ENCODE results near the gene NTN1.

NTN1 gene

DNA sequence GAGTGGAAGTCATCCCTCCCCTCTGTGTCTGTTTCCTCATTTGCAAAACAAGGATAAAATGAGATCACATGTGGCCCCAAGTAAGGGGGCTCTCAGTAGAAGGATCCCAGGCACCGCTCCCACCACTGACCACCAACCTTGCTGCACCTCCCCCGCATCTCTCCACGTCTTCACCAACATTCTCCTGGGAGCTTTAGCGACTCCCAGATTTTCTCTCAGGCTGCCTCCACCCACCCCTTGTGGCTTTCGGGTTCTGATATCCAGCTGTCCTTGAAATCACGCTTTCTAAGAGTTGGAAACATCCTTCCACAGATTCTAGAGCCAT lies 16.4 kb upstream of the NTN1 start:
- no peak overlapping the region for H3K4me3 ChIP-seq (ENCODE audit: low read depth, low read length)

DNA sequence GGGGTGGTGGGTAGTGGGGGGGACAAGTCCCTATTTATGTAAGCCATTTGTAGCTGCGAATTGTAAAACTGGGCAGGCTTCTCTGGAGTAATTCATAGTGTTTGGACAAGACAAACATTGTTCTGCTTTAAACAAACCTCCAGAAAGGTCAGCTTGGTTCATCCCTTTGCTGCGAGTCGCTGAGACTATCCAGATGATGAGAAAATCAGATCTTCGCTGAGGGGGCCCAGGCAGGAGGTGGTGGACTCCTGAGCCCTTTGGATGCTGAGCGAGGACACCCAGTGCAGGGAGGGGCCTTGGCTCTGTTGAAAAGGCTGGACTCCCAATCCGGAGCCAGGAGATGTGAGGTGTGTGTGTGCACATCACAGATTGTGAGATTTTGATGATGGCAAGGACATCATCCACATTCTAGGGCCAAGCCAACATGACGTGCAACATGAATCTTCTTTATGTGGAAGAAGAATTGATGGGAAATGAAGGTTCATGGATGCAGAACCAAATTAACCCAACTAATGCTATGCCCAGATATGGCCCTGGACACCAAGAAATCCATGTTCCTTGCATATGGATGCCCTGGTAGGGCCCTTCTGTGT lies 15.0 kb upstream of the NTN1 start:
- H3K4me3 ChIP-seq (ENCODE audit: low read depth, low read length) = no peak overlapping the region

DNA sequence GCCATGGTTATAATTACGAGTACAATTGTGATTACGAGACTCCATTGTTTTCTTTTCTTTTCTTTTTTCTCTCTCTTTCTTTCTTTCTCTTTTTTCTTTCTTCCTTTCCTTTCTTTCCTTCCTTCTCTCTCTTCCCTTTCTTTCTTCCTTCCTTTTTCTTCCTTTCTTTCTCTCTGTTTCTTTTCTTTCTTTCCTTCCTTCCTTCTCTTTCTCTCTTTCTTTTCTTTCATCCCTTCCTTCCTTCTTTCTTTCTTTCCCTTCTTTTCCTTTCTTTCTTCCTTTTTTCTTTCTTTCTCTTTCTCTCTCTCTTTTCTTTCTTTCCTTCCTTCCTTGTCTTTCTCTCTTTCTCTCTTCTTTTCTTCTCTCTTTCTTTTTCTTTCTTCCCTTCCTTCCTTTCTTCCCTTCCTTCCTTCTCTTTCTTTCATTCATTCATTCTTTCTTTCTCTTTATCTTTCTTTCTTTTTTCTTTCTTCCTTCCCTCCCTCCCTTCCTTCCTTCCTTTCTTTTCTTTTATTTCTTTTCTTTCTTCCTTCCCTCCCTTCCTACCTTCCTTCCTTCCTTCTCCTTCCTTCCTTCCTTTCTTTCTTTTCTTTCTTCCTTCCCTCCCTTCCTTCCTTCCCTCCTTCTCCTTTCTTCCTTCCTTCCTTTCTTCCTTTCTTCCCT lies 14.1 kb upstream of the NTN1 start:
- H3K4me3 ChIP-seq (ENCODE audit: low read depth, low read length) = no peak overlapping the region

DNA sequence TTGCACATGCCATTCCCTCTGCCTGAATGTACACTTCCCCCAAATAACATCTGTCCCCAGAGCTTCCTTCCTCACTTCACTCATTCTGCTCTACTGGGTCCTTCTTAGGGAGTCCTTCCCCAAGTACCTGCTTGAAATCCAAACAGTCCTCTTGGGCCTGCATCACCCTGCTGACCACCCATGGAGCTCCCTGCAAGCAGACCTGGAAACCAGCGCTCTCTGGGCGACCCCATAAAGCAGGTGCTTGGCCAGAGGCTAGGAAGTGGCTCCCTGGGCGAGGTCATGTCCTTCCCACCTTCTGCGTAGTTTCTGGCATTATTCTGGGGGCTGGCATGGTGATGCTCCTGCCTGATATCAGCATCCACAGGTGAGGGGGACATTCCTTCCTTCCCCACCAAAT lies 12.2 kb upstream of the NTN1 start:
- no peak overlapping the region for H3K4me3 ChIP-seq (ENCODE audit: low read depth, low read length)

DNA sequence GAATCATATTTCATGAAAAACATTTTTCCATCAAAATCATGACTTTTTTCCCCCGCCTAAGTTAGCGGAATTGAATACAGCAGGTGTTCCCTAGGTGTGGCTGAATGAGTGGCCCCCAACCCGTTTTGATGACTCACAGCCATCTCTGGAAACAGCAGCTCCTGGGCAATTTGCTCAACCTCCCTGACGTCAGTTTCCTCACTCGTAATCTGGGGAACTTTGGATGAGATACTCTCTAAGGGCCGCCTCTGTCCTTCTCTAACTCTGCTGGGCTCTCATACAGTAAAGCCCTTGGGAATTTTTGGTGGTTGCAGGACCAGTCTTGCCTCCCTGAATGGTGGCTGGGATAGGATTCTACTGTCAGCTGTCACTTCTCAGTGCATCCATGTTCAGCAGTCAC lies 11.6 kb upstream of the NTN1 start:
- no peak overlapping the region for H3K4me3 ChIP-seq (ENCODE audit: low read depth, low read length)

DNA sequence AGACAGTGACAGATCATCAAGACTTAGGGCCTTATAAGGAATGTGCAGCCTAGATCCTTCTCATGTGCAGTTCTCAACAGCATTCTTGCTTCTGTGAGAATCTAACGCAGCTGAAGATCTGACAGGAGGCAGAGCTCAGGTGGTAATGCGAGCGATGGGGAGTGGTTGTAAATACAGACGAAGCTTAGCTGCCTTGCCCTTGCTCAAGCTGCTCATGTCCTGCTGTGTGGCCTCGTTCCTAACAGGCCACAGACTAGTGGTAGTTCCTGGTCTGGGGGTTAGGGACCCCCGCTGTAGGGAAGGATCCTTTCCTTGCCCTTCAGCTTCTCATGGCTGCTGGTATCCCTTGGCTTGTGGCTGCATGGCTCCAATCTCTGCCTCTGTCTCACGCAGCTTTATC lies 10.3 kb upstream of the NTN1 start:
- H3K4me3 ChIP-seq (ENCODE audit: low read depth, low read length) = no peak overlapping the region

DNA sequence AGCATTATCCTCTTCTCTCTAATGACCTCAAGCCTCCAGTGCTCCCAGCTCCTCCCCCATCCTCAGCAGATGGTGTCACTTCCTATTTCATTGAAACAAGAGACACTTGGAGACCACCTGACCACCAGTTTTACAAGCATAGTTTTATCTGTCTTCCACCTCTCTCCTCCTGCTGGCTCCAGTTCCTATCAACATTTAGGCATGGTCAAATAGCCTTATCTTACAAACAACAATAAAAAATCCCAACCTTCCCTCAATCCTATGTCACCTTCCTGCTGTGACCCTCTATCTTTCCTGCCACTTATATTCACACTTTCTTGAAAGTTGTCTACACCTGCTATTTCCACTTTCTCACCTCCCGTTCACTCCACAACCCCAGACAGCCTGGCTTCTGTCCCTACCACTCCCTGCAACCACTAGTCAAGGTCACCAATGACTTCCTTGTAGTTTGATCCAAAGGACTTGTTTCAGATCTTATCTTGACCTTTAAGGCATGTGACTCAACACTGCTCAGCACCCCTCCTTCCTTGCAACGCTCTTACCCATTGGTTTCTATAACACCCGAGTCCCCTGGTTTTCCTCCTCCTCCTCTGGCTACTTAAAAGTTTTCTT lies 4.3 kb upstream of the NTN1 start:
- no peak overlapping the region for H3K4me3 ChIP-seq (ENCODE audit: low read depth, low read length)

DNA sequence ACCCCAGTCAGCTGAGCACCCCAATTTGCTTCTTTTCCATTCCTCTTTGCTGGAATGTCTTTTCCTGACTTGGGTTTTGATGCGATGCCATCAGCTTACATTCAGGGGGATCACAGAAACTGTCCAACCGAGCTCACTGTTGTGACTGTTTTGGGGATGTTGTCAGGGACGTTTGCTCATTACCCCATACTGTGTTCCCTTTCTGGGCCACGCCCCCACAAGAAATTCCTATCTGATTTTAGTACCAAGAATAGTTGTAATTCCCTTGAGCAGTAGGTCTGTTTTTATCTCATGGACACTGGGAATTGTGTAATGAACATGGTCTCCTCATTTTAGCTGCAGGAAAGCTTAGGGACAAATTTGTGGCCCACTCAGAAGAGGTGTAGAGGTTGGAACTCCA lies 2.6 kb upstream of the NTN1 start:
- no peak overlapping the region for H3K4me3 ChIP-seq (ENCODE audit: low read depth, low read length)

DNA sequence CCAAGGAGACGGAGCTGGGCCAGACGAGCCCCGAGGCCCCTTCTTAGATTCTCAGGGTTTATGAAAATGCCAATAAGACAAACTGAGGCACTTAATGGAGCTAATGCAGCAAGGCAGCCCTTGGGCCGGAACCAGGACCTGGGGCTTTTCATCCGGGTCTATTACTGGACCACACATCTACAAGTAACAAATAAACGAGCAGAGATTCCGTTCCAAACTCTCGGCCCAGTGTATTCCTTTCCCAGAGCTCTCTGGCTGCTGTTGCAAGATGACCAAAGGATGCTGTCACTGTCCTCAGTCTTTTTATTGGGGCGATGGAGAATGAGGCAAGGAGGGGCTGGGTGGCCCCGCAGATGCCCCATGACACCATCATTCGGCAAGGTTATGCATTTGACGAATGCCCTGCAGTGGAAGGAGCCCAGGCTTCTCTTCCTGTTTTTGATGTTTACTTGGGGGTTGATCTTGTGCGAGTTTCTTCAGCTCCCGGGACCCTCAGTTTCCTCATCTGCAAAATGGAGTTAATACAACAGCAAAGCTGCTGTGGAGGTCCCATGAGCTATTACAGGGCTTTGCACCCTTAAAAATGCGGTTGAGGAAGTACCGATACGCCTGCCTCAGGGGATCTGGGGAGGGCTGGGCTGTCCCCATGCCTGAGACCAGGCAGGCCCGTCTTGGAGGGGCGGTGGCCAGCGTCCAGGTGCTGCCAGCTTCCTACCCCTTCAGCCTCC lies 1.1 kb upstream of the NTN1 start:
- H3K4me3 ChIP-seq (ENCODE audit: low read depth, low read length) = peak overlapping the region; percentile 37

DNA sequence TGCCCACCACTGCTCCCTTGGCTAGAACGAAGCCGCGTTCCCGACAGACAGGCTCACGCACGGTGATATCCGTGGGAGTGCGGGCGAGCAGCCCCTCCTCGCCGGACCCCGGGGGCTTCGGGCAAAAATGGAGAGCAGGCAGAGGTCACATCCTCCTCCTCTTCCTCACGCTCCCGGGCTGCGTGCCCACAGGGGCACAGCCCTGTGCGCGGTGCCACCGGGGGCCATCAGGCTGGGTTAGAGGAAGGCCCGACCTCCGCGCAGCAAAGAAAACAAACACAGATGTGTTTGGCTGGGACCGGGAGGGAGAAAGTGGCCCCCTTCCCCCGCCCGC lies 519 bp upstream of the NTN1 start:
- peak overlapping the region; percentile 37 for H3K4me3 ChIP-seq (ENCODE audit: low read depth, low read length)

DNA sequence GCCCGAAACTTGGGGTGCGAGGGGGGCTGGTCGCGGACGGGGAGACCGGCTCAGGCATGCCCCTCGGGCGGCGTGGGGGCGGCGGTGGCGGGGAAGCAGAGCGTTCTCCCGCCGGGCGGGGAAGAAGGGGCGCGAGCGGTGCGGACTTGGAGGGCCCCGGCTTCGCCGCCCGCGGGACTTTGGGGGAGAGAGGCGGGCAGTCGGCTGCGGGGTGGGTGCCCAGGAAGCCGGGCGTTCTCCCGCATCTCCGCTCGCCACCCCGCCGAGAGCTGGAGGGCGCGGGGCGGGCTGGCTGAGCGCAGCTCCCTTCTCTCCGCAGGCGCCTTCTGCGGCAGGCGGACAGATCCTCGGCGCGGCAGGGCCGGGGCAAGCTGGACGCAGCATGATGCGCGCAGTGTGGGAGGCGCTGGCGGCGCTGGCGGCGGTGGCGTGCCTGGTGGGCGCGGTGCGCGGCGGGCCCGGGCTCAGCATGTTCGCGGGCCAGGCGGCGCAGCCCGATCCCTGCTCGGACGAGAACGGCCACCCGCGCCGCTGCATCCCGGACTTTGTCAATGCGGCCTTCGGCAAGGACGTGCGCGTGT lies 772 bp downstream of the NTN1 start:
- peak overlapping the region; percentile 27 for H3K4me3 ChIP-seq (ENCODE audit: low read depth, low read length)

DNA sequence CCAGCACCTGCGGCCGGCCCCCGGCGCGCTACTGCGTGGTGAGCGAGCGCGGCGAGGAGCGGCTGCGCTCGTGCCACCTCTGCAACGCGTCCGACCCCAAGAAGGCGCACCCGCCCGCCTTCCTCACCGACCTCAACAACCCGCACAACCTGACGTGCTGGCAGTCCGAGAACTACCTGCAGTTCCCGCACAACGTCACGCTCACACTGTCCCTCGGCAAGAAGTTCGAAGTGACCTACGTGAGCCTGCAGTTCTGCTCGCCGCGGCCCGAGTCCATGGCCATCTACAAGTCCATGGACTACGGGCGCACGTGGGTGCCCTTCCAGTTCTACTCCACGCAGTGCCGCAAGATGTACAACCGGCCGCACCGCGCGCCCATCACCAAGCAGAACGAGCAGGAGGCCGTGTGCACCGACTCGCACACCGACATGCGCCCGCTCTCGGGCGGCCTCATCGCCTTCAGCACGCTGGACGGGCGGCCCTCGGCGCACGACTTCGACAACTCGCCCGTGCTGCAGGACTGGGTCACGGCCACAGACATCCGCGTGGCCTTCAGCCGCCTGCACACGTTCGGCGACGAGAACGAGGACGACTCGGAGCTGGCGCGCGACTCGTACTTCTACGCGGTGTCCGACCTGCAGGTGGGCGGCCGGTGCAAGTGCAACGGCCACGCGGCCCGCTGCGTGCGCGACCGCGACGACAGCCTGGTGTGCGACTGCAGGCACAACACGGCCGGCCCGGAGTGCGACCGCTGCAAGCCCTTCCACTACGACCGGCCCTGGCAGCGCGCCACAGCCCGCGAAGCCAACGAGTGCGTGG lies 1.5 kb downstream of the NTN1 start:
- H3K4me3 ChIP-seq (ENCODE audit: low read depth, low read length) = peak overlapping the region; percentile 27

DNA sequence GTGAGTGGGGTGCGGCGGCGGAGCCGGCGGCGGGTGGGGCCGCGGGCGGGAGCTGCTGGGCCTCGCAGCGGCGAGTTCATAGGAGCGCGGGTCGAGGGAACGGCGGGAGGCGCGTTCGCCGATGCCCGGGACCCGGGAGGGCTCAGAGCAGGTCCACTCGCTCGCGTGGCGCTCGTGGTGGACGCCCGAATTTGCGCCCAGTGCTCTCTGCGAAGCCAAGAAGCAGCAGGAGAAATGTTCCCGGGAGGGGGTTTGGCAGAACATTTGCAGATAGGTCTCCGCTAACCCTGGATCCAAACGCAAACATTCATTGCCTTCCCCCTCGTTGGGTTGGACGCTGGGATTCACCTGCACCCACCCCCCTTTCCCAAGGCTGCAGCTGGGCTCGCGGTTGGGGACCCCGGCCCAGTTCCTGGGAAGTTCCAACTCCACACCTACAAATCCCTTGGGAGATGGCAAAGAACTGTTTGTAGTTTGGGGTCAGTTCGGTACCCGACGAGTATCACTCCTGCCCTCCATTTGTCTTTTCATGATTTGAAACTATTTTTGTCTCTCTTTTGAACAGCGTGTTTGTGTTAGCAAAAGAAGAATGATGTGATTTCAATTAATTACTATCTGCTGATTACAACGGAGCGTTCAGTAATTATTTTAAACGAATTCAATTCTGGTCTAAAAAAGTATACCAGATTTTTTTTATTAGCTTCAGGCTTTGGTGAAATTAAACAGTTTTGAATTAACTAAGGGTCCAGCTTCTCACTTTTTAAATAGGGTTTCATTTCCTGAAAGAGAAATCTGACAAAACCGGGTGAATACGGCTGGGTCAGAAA lies 2.3 kb downstream of the NTN1 start:
- no peak overlapping the region for H3K4me3 ChIP-seq (ENCODE audit: low read depth, low read length)

DNA sequence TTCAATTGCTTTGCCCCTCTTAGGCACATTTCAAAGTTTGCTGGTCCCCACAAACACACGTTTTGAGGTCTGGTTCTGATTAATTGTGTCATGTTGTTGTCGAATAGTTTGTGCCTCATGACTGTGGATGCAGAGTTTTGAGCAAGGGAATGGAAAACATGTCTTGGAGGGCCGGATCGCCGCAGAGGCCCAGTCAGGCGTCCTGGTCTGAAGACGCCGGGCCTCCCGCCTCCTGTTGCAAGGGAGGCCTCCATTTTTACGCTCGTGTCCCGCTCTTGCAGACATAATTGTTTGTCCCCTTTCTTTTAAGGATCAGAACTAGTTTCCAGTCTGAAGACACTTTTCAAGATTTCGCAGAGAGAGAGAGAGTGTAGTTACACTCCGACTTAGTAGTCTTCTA lies 3.2 kb downstream of the NTN1 start:
- no peak overlapping the region for H3K4me3 ChIP-seq (ENCODE audit: low read depth, low read length)

DNA sequence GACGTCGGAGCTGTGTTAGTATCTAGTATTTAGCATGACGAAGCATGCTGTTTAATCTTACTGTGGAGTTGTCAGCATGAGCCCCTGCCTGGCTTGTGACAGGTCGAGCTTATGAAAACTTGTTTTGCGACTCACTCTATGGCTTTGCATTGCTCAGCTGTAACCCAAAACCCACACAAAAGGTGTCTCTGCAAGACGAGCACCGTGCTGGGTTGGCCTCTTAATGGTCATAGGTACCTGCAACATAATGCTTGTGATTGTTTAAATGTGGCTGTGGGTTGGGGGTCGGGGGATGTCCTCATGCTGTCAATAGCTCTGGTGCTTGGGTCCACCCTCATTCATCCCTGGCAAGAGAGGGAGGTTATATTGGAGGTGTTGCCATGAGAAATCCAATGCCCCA lies 5.4 kb downstream of the NTN1 start:
- H3K4me3 ChIP-seq (ENCODE audit: low read depth, low read length) = no peak overlapping the region

DNA sequence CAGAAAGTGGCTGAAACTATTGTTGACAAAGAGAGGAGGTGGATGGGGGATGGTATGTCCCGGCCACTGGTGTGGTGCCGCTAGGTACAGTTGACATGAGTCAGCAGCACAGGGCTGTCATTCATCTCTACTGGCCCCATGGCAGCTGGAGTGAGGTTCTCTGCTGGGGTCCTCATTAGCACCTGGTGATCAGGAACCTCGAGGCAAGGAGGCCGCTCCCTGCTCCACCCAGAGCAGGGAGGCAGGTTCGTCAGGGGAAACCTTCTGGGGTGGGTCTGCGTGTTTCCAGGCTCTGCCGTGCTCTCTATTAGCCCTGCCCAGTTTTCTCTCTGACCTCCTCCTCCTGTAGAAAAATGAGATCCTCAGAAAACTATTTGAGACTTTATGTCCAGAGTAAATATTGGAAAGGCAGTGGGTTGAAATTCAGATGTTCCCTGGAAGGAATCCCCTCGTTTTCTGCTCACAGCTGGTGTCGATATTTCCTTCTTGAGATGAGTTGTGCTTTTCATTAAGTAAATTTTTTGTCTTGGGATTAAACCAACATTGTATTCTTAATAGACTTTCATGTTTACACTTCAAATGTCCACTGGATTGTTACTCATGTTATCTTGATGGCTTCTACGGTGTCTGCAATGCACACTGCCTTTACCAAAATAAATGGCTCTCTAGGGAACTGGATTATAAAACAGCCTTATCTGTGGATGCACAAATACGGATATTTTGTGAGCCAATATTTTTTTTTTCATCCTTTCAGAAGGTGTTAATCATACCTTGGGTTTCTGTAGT lies 7.1 kb downstream of the NTN1 start:
- no peak overlapping the region for H3K4me3 ChIP-seq (ENCODE audit: low read depth, low read length)

DNA sequence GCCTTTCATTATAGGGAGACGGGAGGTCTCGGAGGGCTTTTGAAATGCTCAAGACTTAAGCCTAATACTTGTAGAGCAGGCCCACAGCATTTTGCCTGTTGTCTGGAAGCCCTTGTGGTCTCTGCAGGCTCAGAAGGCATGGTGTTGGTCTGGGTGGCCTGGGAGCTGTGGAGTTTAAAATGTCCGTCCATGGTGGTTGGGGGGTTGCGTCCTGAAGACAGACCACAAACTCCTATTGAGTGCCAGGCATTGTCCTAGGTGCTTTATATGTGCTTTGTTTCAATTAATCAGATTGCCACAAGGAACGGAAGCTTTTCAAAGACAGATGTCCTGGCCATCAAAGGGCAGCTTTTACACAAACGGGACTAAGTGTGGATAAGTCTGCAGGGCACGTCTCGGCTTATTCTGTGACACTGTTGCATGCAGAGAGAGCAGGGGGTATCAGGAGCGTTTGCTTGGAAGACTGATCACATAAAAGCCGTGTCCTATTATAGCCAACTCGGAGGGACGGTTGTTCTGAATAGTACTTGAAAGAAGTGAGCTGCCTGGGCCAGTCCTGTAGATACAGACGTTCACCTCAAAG lies 7.8 kb downstream of the NTN1 start:
- no peak overlapping the region for H3K4me3 ChIP-seq (ENCODE audit: low read depth, low read length)

DNA sequence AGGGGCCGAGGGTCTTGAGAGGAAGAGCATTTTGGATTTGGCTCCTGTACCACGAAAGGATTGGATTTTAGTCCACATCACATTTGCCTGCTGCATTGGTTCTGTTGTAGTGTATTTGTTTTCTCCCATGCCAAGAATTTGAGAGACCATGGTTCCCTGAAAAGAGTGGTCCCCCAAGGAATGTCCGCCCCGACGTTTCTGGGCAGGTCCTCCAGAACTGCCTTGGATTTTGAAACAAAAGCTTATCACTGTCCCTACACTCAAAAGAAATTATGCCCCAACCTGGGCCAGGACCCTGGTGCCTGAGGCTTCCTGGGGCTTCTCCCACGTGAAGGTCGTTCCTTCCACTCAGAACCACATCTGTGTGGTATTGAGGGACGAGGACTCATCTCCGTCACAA lies 10.8 kb downstream of the NTN1 start:
- no peak overlapping the region for H3K4me3 ChIP-seq (ENCODE audit: low read depth, low read length)

DNA sequence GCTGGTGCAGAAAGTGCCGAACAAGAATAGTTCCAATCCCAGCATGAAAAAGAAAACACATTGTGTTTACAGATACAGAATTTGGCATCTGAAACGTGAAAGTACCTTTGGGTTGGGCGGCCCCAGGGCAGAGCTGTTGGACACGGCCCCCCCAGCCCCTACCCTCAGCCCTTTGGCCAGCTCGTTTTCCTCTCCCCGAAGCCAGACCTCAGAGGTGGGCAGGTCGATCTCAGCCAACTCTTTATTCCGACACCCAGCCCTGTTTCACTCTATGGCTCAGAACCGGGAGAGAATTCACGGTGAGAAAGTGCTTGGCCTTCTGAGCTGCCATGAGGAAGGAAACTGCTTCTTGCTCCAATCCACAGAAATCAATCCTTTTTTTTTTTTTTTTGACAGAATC lies 11.3 kb downstream of the NTN1 start:
- H3K4me3 ChIP-seq (ENCODE audit: low read depth, low read length) = no peak overlapping the region
